GM18502 (cell line): Measurements from ENCODE around the gene YIPF6.
A peak's percentile ranks its signal among the peaks of the same experiment; 100 is the strongest.
"Not testable (repeated sequence)": the region's sequence is repeated elsewhere in the genome, so short reads cannot be mapped to it uniquely, and the experiment has no call there.

Source experiments
- ATAC-seq: cut with Tn5 transposase; IDR thresholded peaks from one replicate; pipeline ENCODE4 v1.9.1; 2021; ENCODE audit warnings: mild to moderate bottlenecking; ENCODE audit not compliant: unreplicated experiment, poor library complexity

Gene YIPF6

DNA sequence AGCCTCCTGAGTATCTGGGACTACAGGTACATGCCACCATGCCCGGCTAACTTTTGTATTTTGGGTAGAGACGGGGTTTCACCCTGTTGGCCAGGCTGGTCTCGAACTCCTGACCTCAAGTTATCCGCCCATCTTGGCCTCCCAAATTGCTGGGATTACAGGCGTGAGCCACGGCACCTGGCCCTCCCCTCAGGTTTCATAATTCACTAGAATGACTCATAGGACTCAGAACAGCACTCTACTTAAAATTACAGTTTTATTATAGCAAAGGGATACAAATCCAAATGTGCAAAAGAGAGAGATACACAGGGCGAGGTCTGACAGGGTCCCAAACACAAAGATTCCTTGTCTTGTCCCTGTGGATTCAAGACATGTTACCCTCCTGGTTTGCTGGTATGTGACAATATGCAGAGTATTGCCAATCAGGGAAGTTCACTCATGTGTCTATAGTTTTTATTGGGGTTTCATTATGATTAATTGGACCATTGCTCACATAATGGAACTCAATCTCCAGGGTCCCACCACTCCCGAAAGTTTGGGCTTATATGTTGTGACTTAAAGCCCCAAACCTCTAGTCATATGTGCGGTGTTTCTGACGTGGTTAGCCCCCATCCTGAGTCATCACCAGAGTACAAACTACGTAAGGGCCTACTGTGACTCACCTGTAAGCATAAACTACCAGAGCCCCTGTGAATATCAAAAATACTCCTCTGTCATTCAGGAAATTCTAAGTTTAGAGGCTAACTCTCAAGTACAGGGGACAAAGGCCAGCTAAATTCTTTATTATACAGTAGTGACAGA lies 5.2 kb downstream of the YIPF6 start:
- ATAC-seq, result peak; percentile 75

- ATAC-seq, result no peak
Observed at GRCh38 chrX:68506649-68507048, 7.8 kb downstream of the YIPF6 start.

- ATAC-seq, result no peak
Observed at GRCh38 chrX:68508799-68509198, 9.9 kb downstream of the YIPF6 start.

DNA sequence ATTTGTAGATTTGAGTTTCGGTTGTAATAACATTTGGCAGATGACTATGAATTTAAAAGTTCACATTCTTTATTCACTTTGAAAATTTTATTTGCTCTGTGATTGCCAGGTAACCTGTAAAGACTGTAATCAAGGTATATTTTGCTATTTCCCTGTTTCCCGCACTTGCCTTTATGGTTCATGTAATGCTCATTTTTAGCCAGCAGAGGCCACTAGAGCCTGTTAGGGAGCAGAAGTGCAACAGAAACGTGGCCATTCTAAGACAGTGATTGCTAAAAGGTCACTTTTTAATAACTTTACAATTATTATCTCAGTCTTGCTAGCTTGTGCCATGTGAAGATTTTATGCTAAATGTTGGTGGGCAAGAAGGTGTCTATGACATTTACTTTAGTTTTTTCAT lies 12.4 kb downstream of the YIPF6 start:
- peak; percentile 74 for ATAC-seq

DNA sequence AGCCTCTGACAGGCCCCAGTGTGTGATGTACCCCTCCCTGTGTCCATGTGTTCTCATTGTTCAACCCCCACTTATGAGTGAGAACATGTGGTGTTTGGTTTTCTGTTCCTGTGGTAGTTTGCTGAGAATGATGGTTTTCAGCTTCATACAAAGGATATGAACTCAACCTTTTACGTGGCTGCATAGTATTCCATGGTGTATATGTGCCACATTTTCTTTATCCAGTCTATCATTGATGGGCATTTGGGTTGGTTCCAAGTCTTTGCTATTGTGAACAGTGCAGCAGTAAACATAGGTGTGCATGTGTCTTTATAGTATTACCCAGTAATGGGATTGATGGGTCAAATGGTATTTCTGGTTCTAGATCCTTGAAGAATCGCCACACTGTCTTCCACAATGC lies 25.8 kb downstream of the YIPF6 start:
- ATAC-seq, result not testable (repeated sequence)

GRCh38 chrX:68532831-68533533 lies 34.1 kb downstream of the YIPF6 start:
- no peak for ATAC-seq

- no peak for ATAC-seq
Observed at GRCh38 chrX:68533656-68534055, 34.8 kb downstream of the YIPF6 start.

DNA sequence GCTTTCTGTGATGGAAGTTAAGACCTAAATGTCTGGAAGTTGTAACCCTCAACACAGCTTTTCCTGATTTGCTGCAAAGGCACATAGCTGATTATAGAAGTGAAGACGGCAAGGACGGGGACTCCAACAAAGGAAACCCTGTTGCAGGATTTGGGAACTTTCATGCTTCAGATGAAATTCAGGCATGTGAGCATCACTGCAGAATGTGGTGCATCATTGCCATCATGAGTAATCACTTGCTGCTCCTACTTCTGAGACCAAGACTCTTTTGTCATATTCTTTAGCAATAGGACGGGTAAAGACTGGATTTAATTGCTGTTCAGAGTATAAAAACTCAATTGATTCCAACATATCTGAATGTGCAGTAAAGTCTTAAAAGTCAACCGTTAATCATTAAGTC lies 35.8 kb downstream of the YIPF6 start:
- ATAC-seq, result no peak

DNA sequence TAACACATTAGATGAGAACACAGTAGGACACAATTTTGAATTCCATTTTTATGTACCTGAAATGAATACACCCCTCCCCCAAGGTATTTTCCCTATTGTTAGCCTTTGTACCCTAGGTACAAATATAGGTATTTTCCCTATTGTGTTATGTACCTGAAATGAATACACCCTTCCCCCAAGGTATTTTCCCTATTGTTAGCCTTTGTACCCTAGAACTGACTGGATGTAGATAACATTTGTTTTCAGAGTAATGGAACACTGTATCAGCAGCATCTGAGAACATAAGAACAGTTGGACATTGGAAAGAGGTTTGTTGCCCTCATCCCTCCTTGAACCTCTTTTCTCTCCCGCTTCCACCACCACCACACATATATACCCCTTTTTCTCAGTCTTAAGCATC lies 37.6 kb downstream of the YIPF6 start:
- ATAC-seq, result no peak

- ATAC-seq, result no peak
Observed at GRCh38 chrX:68536884-68537283, 38.0 kb downstream of the YIPF6 start.

DNA sequence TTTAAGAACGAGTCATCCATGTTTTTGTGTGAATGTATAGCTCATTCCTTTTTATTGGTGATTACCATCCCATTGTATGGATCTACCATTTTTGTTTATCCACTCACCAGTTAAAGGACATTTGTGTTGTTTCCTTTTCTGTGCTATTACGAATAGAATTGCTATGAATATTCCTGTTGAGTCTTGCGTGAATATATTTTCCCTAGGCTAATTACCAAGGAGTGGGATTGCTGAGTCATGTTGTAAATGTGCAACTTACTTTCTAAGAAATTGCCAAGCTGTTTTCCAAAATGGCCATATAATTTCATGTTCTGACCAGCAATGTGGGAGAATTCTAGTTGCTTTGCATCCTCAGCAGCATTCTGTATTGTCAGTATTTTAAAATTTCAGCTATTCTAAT lies 51.3 kb downstream of the YIPF6 start:
- no peak for ATAC-seq

GRCh38 chrX:68556036-68556435 lies 57.2 kb downstream of the YIPF6 start:
- ATAC-seq, result no peak

DNA sequence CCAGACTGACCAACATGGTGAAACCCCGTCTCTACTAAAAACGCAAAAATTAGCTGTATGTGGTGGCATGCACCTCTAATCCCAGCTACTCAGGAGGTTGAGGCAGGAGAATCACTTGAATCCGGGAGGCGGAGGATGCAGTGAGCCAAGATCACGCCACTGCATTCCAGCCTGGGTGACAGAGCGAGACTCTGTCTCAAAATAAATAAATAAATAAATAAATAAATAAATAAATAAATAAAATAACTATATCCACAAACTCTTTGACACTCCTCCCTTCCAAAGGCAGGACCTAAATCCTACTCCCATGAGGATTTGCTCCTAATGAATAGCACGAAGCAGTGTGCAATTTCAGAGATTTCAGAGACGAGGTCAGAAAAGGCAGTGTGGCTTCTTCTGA lies 58.3 kb downstream of the YIPF6 start:
- ATAC-seq, result not testable (repeated sequence)

DNA sequence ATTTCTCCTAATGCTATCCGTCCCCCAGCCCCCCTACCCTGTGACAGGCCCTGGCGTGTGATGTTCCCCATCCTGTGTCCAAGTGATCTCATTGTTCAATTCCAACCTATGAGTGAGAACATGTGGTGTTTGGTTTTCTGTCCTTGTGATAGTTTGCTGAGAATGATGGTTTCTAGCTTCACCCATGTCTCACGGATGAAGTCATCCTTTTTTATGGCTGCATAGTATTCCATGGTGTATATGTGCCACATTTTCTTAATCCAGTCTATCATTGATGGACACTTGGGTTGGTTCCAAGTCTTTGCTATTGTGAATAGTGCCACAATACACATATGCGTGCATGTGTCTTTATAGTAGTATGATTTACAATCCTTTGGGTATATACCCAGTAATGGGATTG lies 61.1 kb downstream of the YIPF6 start:
- ATAC-seq, result not testable (repeated sequence)

- ATAC-seq, result no peak
Observed at GRCh38 chrX:68568136-68568535, 69.3 kb downstream of the YIPF6 start.

- ATAC-seq, result no peak
Observed at GRCh38 chrX:68570598-68570997, 71.7 kb downstream of the YIPF6 start.

DNA sequence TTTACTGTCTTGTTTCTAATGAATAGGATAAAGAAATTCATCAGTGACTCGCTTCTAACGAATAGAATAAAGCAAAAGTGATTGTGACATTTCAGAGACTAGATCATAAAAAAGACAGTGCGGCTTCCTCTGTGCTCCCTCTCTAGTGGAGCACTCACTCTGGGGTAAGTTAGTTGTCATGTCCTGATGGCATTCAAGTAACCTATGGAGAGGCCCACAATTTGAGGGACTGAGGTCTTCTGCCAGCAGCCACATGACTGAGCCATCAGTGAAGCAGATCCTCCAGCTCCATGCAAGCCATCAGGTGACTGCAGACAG lies 72.4 kb downstream of the YIPF6 start:
- ATAC-seq, result no peak

GRCh38 chrX:68571610-68572311 lies 72.9 kb downstream of the YIPF6 start:
- peak; percentile 93 for ATAC-seq

DNA sequence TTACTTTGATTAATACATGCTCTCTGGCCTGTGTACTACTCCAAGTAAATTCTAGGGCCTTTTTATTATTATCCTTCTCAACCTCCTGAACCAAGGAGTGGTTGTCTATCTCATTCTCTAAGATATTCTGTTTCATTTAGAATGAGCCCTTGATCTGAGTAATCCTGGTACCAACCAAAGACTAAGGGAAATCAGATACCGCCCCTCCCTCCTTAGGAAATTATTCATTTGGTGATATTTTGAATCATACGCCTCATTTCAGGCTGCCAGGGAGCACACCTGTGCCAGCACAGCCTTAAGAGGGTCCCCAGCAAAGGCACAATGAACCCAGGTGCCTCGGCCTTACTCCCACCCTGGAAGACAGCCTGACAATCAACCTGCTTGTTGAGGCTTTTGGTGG lies 75.4 kb downstream of the YIPF6 start:
- no peak for ATAC-seq

DNA sequence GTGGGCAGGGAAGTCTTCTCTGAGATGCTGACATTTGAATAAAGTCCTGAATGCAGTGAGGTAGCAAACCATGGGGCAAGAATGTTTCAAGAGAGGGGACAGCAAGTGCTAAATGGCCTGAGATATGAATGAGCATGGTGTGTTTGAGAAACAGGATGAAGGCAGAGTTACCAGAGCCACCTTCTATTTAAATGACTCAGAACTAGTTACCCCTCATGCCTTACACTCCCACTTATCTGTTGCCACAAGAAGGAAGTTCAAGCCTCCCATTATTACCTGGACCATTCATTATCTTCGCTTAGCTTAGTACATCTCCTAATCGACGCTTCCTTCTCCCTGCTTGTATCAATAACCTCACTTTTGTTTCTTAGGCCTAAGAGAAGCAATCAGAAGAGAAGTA lies 81.0 kb downstream of the YIPF6 start:
- no peak for ATAC-seq

DNA sequence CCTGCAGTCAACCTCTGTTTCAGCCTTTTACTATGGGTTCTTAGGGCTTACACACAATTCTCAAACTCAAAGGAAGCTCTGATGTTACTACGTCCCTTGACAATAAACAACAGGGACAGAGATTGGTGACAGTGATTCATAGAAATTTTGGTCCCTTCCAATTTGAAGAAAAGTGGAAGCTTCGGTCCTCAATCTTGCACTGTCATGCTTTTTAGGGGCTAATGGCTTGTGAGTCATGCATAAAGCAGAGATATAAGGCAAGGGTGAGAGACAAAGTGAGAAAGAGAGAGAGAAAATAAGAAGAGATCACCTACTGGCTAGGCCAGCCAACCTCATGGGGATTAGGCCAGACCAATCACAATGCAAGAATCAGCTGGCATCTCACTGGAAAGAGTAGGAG lies 85.4 kb downstream of the YIPF6 start:
- ATAC-seq, result no peak
